Caki2 (cell line): ENCODE results near the gene ANKS6. TPM values are rescaled to one million over a fixed set of nuclear protein-coding genes. Genes with fewer than 3 reads are reported as not detected.
A peak's percentile ranks its signal among the peaks of the same experiment; 100 is the strongest.

Experiments used
- DNase-seq: peaks from one replicate; pipeline ENCODE4 v3.0.0-alpha.2; 2015; ENCODE audit warnings: low read depth
- in situ Hi-C: cut with HindIII; loops from 2 replicates; pipeline ENCODE4 v1.10.0; 2016; ENCODE audit warnings: low sequenced_read_pairs, low pct_unique_long_range_greater_than_20kb, mixed read lengths
- total RNA-seq: library from RNA; depleted of rRNA; stranded (reverse); fragments of >200 nt; shearing (Covaris generic); gene quantifications from 2 replicates; pipeline ENCODE4 v1.2.3, GENCODE V29; 2014; ENCODE audit warnings: low replicate concordance

Gene ANKS6
- total RNA-seq, 1 experiment from 2014 or later, result 106 TPM

DNA sequence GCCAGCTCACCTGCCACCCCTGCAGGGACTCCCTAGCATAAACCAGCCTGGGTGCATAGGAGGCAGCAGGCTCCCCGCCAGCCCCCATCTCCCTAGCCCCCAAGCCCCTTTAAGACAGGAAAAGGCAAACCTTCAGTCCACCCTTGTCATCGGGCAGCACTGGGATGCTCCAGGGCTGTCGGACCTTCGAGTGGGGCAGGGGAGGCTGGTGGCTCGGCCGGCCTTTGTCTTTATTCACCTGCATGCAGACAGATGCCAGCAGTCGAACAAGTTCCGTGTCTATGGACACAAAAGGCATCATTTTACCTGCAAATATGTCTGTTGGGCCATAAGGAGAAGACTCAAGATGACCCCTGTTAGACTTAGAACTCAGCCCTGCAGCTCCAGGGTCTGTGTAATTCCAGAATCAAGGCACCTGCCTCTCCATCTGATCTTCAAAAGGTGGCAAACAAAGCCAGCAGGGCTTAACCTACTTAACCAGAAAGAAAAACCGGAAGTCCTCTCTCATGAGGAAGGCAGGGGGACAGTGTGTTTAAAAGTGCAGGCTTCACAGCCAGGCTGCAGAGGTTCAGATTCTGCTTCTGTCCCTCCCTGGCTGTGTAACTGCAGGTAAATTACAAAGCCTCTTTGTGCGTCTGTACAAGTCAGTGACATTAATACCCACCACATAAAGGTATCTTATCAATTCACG, 16.2 kb downstream of the ANKS6 start:
- no peak for DNase-seq
- in situ Hi-C loops, result no loop called here

- in situ Hi-C loops, result no loop called here
- DNase-seq, result peak; percentile 77
Observed at GRCh38 chr9:98778711-98779530, 17.4 kb downstream of the ANKS6 start.

- in situ Hi-C loops, result no loop called here
Observed at GRCh38 chr9:98778251-98778650, 18.1 kb downstream of the ANKS6 start.

DNA sequence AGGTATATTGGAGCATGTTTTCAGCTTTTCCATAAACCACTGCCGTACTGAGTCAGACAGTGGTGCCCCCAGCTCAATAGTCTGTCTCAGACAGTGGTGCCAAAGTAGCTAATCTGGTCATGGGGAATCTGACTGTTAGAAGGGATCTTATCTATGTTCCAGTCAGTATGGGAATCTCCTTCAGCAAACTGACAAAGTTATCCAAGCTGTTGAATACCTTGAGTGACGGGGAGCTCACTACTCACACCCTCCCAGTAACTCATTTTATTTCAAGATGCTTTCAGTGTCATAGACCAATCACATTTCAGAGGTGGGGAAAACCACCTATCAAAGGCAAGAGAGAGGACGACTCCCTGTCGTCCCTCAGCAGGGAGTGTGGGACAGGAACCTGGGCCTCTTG, 18.7 kb downstream of the ANKS6 start:
- no peak for DNase-seq

More at GRCh38 chr9:98778251-98778650, 18.1 kb downstream of the ANKS6 start:
- DNase-seq, result no peak

DNA sequence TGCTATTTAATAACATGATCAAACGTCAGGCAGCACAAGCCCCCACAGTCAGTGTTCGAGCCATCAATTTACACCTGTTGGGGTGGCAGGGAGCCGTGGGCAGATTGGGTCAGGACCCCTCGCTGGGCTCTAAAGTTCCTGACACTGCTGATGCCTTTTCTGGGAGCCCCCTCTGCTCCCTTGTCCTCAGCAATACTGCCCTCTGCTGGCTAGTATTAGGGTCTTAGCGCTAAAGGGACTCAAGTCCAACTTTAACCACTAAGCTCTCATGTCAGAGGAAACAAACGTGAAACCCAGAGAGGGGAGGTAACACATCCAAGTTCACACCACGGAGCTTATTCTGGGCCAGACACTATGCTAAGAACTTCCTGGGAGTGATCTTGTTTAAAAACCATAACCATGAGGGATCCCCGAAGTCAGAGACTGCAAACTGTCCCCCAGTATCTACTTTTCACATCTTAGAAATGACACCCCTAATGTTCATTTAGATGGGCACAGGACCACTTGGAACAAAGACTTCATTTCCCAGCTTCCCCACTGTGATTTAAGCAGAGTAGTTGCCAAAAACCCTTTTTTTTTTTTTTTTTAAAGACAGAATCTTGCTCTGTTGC, 20.4 kb downstream of the ANKS6 start:
- DNase-seq, result peak; percentile 43

More for the DNA sequence above, 18.7 kb downstream of the ANKS6 start:
- in situ Hi-C loops, result no loop called here

DNA sequence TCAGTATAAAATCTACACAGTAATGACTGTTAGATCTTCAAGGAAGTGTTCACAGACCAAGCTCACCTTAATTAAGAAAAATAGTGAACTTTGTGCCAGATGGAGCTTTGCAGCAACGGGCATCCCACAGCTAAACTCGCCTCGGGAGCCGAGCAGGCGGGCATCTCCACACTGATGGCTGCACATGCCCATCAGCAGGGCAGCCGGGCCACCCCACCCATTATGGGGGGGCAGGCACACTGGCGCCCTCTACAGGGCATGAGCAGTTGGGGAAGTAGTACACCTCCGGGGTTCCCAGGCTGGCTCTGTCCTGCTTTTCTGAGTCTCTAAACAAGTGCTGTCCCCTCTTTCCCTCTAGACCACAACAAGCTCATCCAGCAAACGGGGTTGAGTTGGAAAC, 21.6 kb downstream of the ANKS6 start:
- in situ Hi-C loops, result no loop called here
- no peak for DNase-seq

More for the DNA sequence above, 20.4 kb downstream of the ANKS6 start:
- in situ Hi-C loops, result no loop called here

GRCh38 chr9:98773721-98774120, 22.6 kb downstream of the ANKS6 start:
- in situ Hi-C loops, result no loop called here
- DNase-seq, result no peak

GRCh38 chr9:98772364-98773155, 23.8 kb downstream of the ANKS6 start:
- no peak for DNase-seq
- in situ Hi-C loops, result no loop called here

DNA sequence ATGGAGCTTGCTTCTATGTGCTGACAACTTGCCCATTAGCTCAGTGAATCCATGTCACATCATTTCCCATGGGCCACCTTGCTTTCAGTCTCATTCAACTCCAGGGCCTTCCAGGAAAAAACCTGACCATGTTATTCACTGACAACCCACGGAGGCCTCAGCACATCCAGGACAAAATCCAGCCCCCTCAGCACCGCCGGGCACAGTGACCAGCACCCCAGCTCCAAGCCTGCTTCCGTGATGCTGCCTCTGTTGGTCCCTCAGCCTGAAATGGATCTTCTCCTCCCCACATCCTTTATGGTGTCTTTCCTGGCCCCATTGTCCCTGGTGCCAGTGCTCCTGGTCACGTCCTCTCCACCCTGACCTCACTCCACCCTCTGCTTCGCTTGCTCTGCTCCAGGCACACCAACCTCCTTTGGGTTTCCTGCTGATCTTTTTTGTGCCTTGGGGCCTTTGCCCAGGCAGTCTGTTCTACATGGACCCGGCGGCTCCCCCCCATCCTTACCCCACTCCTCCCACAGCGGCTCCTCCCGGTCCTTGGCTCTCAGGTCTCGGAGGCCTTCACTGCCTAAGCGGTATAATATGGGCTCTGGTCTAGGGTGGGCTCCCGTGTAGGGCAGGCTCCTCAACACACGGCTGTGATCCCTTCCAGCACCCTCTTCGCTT, 25.0 kb downstream of the ANKS6 start:
- DNase-seq, result no peak

GRCh38 chr9:98770717-98771116, 25.6 kb downstream of the ANKS6 start:
- DNase-seq, result no peak
- in situ Hi-C loops, result no loop called here

More for the DNA sequence above, 25.0 kb downstream of the ANKS6 start:
- in situ Hi-C loops, result no loop called here

- in situ Hi-C loops, result no loop called here
- DNase-seq, result no peak
Observed at GRCh38 chr9:98768344-98768743, 28.0 kb downstream of the ANKS6 start.

GRCh38 chr9:98767915-98768314, 28.4 kb downstream of the ANKS6 start:
- no peak for DNase-seq
- in situ Hi-C loops, result no loop called here

GRCh38 chr9:98767196-98767595, 29.2 kb downstream of the ANKS6 start:
- in situ Hi-C loops, result no loop called here
- DNase-seq, result no peak

DNA sequence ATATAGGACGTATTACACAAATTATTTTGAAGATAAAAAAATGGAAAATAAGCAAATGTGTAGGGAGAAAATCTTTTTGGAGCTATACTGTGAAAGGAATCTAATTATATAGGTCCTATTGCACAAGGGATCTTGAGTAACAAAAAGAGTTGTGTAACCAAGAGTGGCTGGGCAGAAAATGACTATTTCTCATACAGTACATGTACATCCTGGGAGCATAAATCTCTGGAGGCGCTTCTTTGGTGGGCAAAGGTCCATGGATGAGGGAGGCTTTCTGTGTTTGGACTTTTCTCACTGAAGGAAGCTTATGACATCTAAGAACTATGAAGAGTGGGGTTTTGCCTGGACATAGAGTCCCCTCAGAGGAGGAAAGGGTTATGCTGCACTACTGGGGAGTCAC, 29.8 kb downstream of the ANKS6 start:
- no peak for DNase-seq
- in situ Hi-C loops, result no loop called here

DNA sequence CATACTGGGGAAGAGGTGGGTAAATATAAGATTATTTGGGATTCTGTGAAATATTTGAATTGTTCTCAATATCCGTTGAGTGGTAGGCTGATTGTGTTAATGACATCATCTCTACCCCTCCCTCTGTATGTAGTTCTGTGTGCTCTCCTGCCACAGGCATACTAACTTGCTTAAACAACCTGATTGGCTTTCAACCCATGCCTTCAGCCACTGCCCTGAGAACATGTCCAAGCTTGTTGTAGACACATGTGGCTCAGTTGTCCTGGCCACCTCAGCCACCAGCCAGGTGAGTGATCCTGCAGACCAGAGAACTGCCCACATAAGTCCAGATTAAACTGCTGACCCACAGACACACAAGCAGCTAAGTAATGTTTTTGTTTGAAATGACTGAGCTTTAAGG, 31.1 kb downstream of the ANKS6 start:
- no peak for DNase-seq
- in situ Hi-C loops, result no loop called here

- no peak for DNase-seq
- in situ Hi-C loops, result no loop called here
Observed at GRCh38 chr9:98763986-98764745, 32.2 kb downstream of the ANKS6 start.

DNA sequence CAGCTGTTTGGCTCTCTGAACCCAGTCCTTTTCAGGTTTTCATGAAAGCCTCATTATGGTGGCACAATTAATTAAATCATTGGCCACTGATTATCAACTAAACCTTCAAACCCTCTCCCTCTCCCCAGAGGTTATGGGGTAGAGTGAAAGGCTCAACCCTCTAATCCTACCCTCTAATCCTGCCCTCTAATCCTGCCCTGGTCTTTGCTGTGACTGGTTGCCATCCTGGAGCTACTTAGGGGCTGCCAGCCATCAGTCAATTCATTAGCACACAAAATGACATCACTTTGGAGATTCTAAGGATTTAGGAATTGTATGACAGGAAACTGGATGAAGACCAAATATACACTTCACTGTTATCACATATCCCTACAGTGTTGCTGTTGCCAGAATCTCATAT, 36.1 kb downstream of the ANKS6 start:
- DNase-seq, result no peak
- in situ Hi-C loops, result no loop called here
